Prostate gland (tissue), 2 donors: Measurements from ENCODE around the gene LRP8. TPM values are rescaled to one million over a fixed set of nuclear protein-coding genes. Genes with fewer than 3 reads are reported as not detected.

ENCODE experiments used
- DNase-seq: peaks from one replicate; pipeline ENCODE4 v3.0.0-alpha.2; 2019; ENCODE audit warnings: low spot score
- H3K27ac ChIP-seq, 2 donors: fragments of 200-600 bp; sonication (generic); 2 replicates each; pipeline ENCODE4 v1.5.1; 2017 to 2019
- H3K27me3 ChIP-seq: fragments of 200-600 bp; sonication (generic); replicated peaks from 2 replicates; pipeline ENCODE4 v1.5.1; 2019; ENCODE audit not compliant: insufficient read depth
- H3K36me3 ChIP-seq, 2 donors: fragments of 200-600 bp; sonication (generic); 1 replicate in 1 of 2; 2 replicates in 1 of 2; pipeline versions ENCODE4 v1.5.1 to v1.8.1; 2017 to 2019
- H3K4me1 ChIP-seq: fragments of 200-600 bp; sonication (generic); replicated peaks from 2 replicates; pipeline ENCODE4 v1.5.1; 2019
- H3K4me3 ChIP-seq, 2 donors: fragments of 200-600 bp; sonication (generic); 2 replicates each; pipeline ENCODE4 v1.5.1; 2017 to 2019
- H3K9me3 ChIP-seq: fragments of 200-600 bp; sonication (generic); 2 replicates; pipeline ENCODE4 v1.5.1; 2017
- CTCF ChIP-seq, 4 experiments: fragments of 200-600 bp in 2 of 4; fragments of 450-650 bp in 2 of 4; sonication (generic) in 2 of 4; IDR thresholded peaks; 1 replicate in 3 of 4; 2 replicates in 1 of 4; pipeline ENCODE4 v1.5.1; 2016 to 2019; ENCODE audit warnings: antibody characterized with exemption in 4 of 4, mild to moderate bottlenecking in 2 of 4, moderate library complexity in 2 of 4
- POLR2A ChIP-seq: fragments of 450-650 bp; IDR thresholded peaks from one replicate; pipeline ENCODE4 v1.6.1; 2016; ENCODE audit warnings: antibody characterized with exemption, mild to moderate bottlenecking
- POLR2AphosphoS5 ChIP-seq: sonication (generic); formaldehyde crosslinking; IDR thresholded peaks from one replicate; pipeline ENCODE4 v1.6.1; 2017; ENCODE audit warnings: antibody characterized with exemption
- WGBS: methylation state at CpG from one replicate; pipeline ENCODE4 v1.1.5; 2018; 5-methylcytosine and 5-hydroxymethylcytosine counted together
- intact Hi-C: fragments of 100-400 bp; cut with DNase I; formaldehyde crosslinking; loops from one replicate; pipeline ENCODE4 v1.14.2; 2022
- total RNA-seq, 2 donors: library from RNA; depleted of rRNA; stranded (reverse); fragments of >200 nt; gene quantifications; one replicate each; pipeline ENCODE4 v1.1.0, GENCODE V29; 2016

The LRP8 gene
- total RNA-seq, 2 donors from 2014 or later: 6.7 to 130 TPM

- no peaks in the 10 kb centered on the region for H3K4me1 ChIP-seq
- DNase-seq: no peak
- intact Hi-C loops: no loop called here
- no peaks in the 10 kb centered on the region for H3K27me3 ChIP-seq
- TF ChIP-seq CTCF (IDR thresholded peaks at IDR 0.05) (no peak), POLR2A (no peak), POLR2AphosphoS5 (no peak)
- H3K9me3 ChIP-seq: no peaks in the 10 kb centered on the region
- no peaks in the 10 kb centered on the region for H3K36me3 ChIP-seq
- no peak overlapping the region for H3K27ac ChIP-seq
- WGBS: 73% methylated on average over 9 of the region's 9 CpGs
- no peak overlapping the region for H3K4me3 ChIP-seq
These were observed 16.2 kb upstream of the LRP8 start for GRCh38 chr1:53343831-53344668.

GRCh38 chr1:53342735-53343470 lies 15.0 kb upstream of the LRP8 start:
- TF ChIP-seq POLR2AphosphoS5: no peak
- TF ChIP-seq CTCF (IDR thresholded peaks at IDR 0.05): no peak
- no peak for TF ChIP-seq POLR2A
- Histone ChIP-seq H3K4me1 (no peaks in the 10 kb centered on the region), H3K9me3 (no peaks in the 10 kb centered on the region), H3K4me3 (no peak overlapping the region), H3K36me3 (no peaks in the 10 kb centered on the region), H3K27ac (no peak overlapping the region), H3K27me3 (no peaks in the 10 kb centered on the region)
- intact Hi-C loops: no loop called here
- WGBS: 91% methylated on average over 10 of the region's 10 CpGs
- DNase-seq: no peak

- intact Hi-C loops: no loop called here
- no peak overlapping the region for H3K4me3 ChIP-seq
- H3K27ac ChIP-seq: no peak overlapping the region
- no peaks in the 10 kb centered on the region for H3K9me3 ChIP-seq
- H3K36me3 ChIP-seq: no peaks in the 10 kb centered on the region
- no peaks in the 10 kb centered on the region for H3K27me3 ChIP-seq
- TF ChIP-seq POLR2AphosphoS5 (no peak), POLR2A (no peak), CTCF (IDR thresholded peaks at IDR 0.05) (no peak)
- no peak for DNase-seq
- 81% methylated on average over 7 of the region's 7 CpGs for WGBS
- H3K4me1 ChIP-seq: no peaks in the 10 kb centered on the region
These were observed 14.3 kb upstream of the LRP8 start for GRCh38 chr1:53341961-53342707.

GRCh38 chr1:53341521-53341895 lies 13.6 kb upstream of the LRP8 start:
- H3K27ac ChIP-seq: no peak overlapping the region
- H3K4me1 ChIP-seq: no peaks in the 10 kb centered on the region
- no peaks in the 10 kb centered on the region for H3K9me3 ChIP-seq
- DNase-seq: no peak
- H3K4me3 ChIP-seq: no peak overlapping the region
- WGBS: 89% methylated on average over 5 of the region's 5 CpGs
- H3K36me3 ChIP-seq: no peaks in the 10 kb centered on the region
- H3K27me3 ChIP-seq: no peaks in the 10 kb centered on the region
- intact Hi-C loops: no loop called here
- TF ChIP-seq CTCF (IDR thresholded peaks at IDR 0.05): no peak
- no peak for TF ChIP-seq POLR2A
- no peak for TF ChIP-seq POLR2AphosphoS5
